Upper lobe of left lung (tissue), 6 donors: ENCODE results near the gene OLIG2. TPM values are rescaled to one million over a fixed set of nuclear protein-coding genes. Genes with fewer than 3 reads are reported as not detected.

Experiments used
- ATAC-seq, 2 donors: fragments of 200-7000 bp; cut with Tn5 transposase; one replicate each; pipeline ENCODE4 v1.9.1; 2022; ENCODE audit warnings: mild to moderate bottlenecking in 2 of 2, moderate library complexity in 2 of 2; ENCODE audit not compliant: low FRiP score in 2 of 2
- DNase-seq, 2 donors: peaks; one replicate each; pipeline ENCODE4 v3.0.0-alpha.2; 2019 to 2020
- H3K27ac ChIP-seq, 4 donors: fragments of 200-600 bp; sonication (generic); one replicate each; pipeline ENCODE4 v1.5.1; 2016 to 2019
- H3K27me3 ChIP-seq, 4 donors: fragments of 200-600 bp; sonication (generic); one replicate each; pipeline ENCODE4 v1.5.1; 2017 to 2019
- H3K36me3 ChIP-seq, 4 donors: fragments of 200-600 bp; sonication (generic); one replicate each; pipeline ENCODE4 v1.5.1; 2016 to 2019
- H3K4me1 ChIP-seq, 4 donors: fragments of 200-600 bp; sonication (generic); one replicate each; pipeline ENCODE4 v1.5.1; 2018 to 2019
- H3K4me3 ChIP-seq, 4 donors: fragments of 200-600 bp; sonication (generic); one replicate each; pipeline ENCODE4 v1.5.1; 2017 to 2019; ENCODE audit warnings: mild to moderate bottlenecking in 2 of 4, moderate library complexity in 1 of 4
- H3K9me3 ChIP-seq, 4 donors: fragments of 200-600 bp; sonication (generic); one replicate each; pipeline ENCODE4 v1.5.1; 2018 to 2019
- CTCF ChIP-seq, 6 experiments: fragments of 450-650 bp in 4 of 6; fragments of 200-600 bp in 2 of 6; sonication (generic) in 2 of 6; IDR thresholded peaks; one replicate each; pipeline ENCODE4 v1.5.1; 2016 to 2019; ENCODE audit warnings: antibody characterized with exemption in 6 of 6
- EP300 ChIP-seq, 4 donors: sonication (generic); formaldehyde crosslinking; IDR thresholded peaks; one replicate each; pipeline ENCODE4 v1.5.1; 2017; ENCODE audit warnings: antibody characterized with exemption in 4 of 4, control low read depth in 2 of 4
- POLR2A ChIP-seq, 4 donors: fragments of 450-650 bp; IDR thresholded peaks; one replicate each; pipeline ENCODE4 v1.5.1; 2016 to 2017; ENCODE audit warnings: antibody characterized with exemption in 4 of 4, mild to moderate bottlenecking in 2 of 4
- POLR2AphosphoS5 ChIP-seq, 2 donors: sonication (generic); formaldehyde crosslinking; IDR thresholded peaks; one replicate each; pipeline ENCODE4 v1.5.1; 2017; ENCODE audit warnings: antibody characterized with exemption in 2 of 2
- WGBS, 2 donors: methylation state at CpG; one replicate each; pipeline ENCODE4 v1.1.5; 2017 to 2018; 5-methylcytosine and 5-hydroxymethylcytosine counted together
- total RNA-seq, 6 donors: library from RNA; depleted of rRNA in 4 of 6; stranded (reverse); fragments of >200 nt in 4 of 6; gene quantifications; one replicate each; pipeline versions ENCODE4 v1.1.0 to v1.2.1, GENCODE V29; 2016 to 2021
- donor health status: DM: no; HTN: no; CAD: no; lungs with moderate emphysema.
- donor health status: DM: no; HTN: yes; CAD: no; lungs with severe emphysema.

OLIG2 gene
- total RNA-seq, 6 donors from 2014 or later = not detected

- DNase-seq (no peak), ATAC-seq (no peak)
- H3K4me3 ChIP-seq = no peak overlapping the region
- no peaks in the 10 kb centered on the region for H3K9me3 ChIP-seq
- no peak overlapping the region for H3K27ac ChIP-seq
- TF ChIP-seq CTCF (IDR thresholded peaks at IDR 0.05) (no peak), POLR2A (IDR thresholded peaks at IDR 0.05) (no peak), EP300 (IDR thresholded peaks at IDR 0.05) (no peak), POLR2AphosphoS5 (IDR thresholded peaks at IDR 0.05) (no peak)
- H3K4me1 ChIP-seq = no peaks in the 10 kb centered on the region
- peaks cover 0 to 8% (median 0%) of the 10 kb centered on the region in 4 donors for H3K27me3 ChIP-seq
- 83% methylated on average over 3 of the region's 3 CpGs; no CpG with 5 or more reads in 1 of the 2 donors for WGBS, 2 donors
- H3K36me3 ChIP-seq = no peaks in the 10 kb centered on the region
Measured at GRCh38 chr21:33013626-33014025, 12.1 kb upstream of the OLIG2 start.

GRCh38 chr21:33014331-33014730 lies 11.4 kb upstream of the OLIG2 start:
- peaks cover 0 to under 1% (median under 1%) of the 10 kb centered on the region in 4 donors for H3K4me1 ChIP-seq
- H3K9me3 ChIP-seq = no peaks in the 10 kb centered on the region
- ATAC-seq (no peak), DNase-seq (no peak)
- TF ChIP-seq CTCF (IDR thresholded peaks at IDR 0.05) = no peak
- 78 to 93% methylated on average over 2 of the region's 2 CpGs for WGBS, 2 donors
- H3K36me3 ChIP-seq = no peaks in the 10 kb centered on the region
- H3K27me3 ChIP-seq = peaks cover 0 to 13% (median under 1%) of the 10 kb centered on the region in 4 donors
- no peak overlapping the region for H3K27ac ChIP-seq
- no peak overlapping the region for H3K4me3 ChIP-seq

GRCh38 chr21:33015096-33015495 lies 10.6 kb upstream of the OLIG2 start:
- WGBS, 2 donors = 35 to 40% methylated on average over 4 of the region's 4 CpGs
- ATAC-seq (no peak), DNase-seq (no peak)
- H3K4me3 ChIP-seq = no peak overlapping the region
- TF ChIP-seq CTCF (IDR thresholded peaks at IDR 0.05) (no peak), POLR2AphosphoS5 (IDR thresholded peaks at IDR 0.05) (no peak), EP300 (IDR thresholded peaks at IDR 0.05) (no peak)
- H3K4me1 ChIP-seq = peaks cover 6 to 8% (median 7%) of the 10 kb centered on the region in 4 donors
- peaks cover 0 to 21% (median 6%) of the 10 kb centered on the region in 4 donors for H3K27me3 ChIP-seq
- H3K9me3 ChIP-seq = no peaks in the 10 kb centered on the region
- H3K36me3 ChIP-seq = no peaks in the 10 kb centered on the region
- H3K27ac ChIP-seq = no peak overlapping the region

GRCh38 chr21:33015756-33016155 lies 10.0 kb upstream of the OLIG2 start:
- DNase-seq (no peak), ATAC-seq (no peak)
- 73 to 79% methylated on average over 3 of the region's 3 CpGs for WGBS, 2 donors
- Histone ChIP-seq H3K4me1 (peaks cover 9 to 13% (median 10%) of the 10 kb centered on the region in 4 donors), H3K27me3 (peaks cover 0 to 27% (median 11%) of the 10 kb centered on the region in 4 donors), H3K9me3 (no peaks in the 10 kb centered on the region), H3K4me3 (no peak overlapping the region), H3K36me3 (no peaks in the 10 kb centered on the region), H3K27ac (no peak overlapping the region)
- TF ChIP-seq POLR2A (IDR thresholded peaks at IDR 0.05) (no peak), CTCF (IDR thresholded peaks at IDR 0.05) (no peak), EP300 (IDR thresholded peaks at IDR 0.05) (no peak), POLR2AphosphoS5 (IDR thresholded peaks at IDR 0.05) (no peak)

GRCh38 chr21:33018707-33019465 lies 6.8 kb upstream of the OLIG2 start:
- H3K27ac ChIP-seq = no peak overlapping the region
- no peaks in the 10 kb centered on the region for H3K36me3 ChIP-seq
- ATAC-seq = no peak
- no peak for DNase-seq
- 27 to 37% methylated on average over 9 of the region's 9 CpGs for WGBS, 2 donors
- H3K27me3 ChIP-seq = peaks cover 0 to 59% (median 30%) of the 10 kb centered on the region in 4 donors
- no peak overlapping the region for H3K4me3 ChIP-seq
- H3K4me1 ChIP-seq = peaks cover 20 to 29% (median 23%) of the 10 kb centered on the region in 4 donors
- H3K9me3 ChIP-seq = no peaks in the 10 kb centered on the region
- TF ChIP-seq POLR2A (IDR thresholded peaks at IDR 0.05) = no peak
- no peak for TF ChIP-seq CTCF (IDR thresholded peaks at IDR 0.05)
- no peak for TF ChIP-seq EP300 (IDR thresholded peaks at IDR 0.05)
- no peak for TF ChIP-seq POLR2AphosphoS5 (IDR thresholded peaks at IDR 0.05)
